ENCODE measurements around the gene DAGLB.

DAGLB gene

DNA sequence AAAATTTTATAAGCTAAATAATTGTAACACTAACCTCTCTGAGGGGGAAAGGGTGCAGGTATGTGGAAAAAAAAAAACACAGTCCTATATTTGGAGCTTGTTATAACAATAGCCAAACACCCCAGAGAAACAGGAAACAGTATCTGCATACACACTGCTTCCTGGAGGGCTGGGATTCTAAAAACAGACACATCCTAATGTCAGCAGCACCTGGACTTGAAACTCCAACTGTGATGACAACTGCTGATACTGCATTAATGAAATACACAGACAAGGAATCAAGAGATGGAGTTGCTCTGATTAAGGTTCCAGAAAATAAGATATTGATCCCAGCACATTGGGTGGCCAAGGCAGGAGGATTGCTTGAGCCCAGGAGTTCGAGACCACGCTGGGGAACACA is 9.3 kb downstream of the DAGLB start:
- no peaks in the 10 kb centered on the region for H3K27me3 ChIP-seq (replicated peaks; ENCODE audit: control insufficient read depth, insufficient read depth, low read length)
- peaks cover 2% of the 10 kb centered on the region for H3K36me3 ChIP-seq (ENCODE audit: control insufficient read depth, insufficient read depth, low read length)
- TF ChIP-seq, protein P1, sequence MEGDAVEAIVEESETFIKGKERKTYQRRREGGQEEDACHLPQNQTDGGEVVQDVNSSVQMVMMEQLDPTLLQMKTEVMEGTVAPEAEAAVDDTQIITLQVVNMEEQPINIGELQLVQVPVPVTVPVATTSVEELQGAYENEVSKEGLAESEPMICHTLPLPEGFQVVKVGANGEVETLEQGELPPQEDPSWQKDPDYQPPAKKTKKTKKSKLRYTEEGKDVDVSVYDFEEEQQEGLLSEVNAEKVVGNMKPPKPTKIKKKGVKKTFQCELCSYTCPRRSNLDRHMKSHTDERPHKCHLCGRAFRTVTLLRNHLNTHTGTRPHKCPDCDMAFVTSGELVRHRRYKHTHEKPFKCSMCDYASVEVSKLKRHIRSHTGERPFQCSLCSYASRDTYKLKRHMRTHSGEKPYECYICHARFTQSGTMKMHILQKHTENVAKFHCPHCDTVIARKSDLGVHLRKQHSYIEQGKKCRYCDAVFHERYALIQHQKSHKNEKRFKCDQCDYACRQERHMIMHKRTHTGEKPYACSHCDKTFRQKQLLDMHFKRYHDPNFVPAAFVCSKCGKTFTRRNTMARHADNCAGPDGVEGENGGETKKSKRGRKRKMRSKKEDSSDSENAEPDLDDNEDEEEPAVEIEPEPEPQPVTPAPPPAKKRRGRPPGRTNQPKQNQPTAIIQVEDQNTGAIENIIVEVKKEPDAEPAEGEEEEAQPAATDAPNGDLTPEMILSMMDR (IDR thresholded peaks at IDR 0.05; ENCODE audit: insufficient read depth, low read length, poor library complexity, severe bottlenecking): no peak
- DNase-seq (ENCODE audit: extremely low read depth, insufficient read length): no peak
- no peak overlapping the region for H3K4me3 ChIP-seq (replicated peaks; ENCODE audit: low read depth, low read length)

DNA sequence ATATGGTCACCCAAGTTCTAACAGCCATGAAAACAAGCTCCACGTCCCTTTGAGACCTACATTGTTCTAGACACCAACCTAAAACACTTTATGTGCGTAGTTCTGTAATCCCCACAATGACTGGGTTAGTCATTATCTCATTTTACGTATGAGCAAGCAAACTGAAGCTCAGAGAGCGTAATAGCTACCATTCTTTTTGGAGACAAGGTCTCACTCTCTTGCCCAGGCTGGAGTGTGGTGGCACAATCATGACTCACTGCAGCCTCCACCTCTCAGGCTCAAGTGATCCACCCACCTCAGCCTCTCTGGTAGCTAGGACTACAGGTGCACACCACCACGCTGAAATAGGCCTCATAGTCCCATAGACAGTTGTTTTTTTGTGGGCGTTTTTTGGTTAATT is 10.5 kb downstream of the DAGLB start:
- Histone ChIP-seq H3K4me3 (replicated peaks; ENCODE audit: low read depth, low read length) (no peak overlapping the region), H3K27me3 (replicated peaks; ENCODE audit: control insufficient read depth, insufficient read depth, low read length) (no peaks in the 10 kb centered on the region), H3K36me3 (ENCODE audit: control insufficient read depth, insufficient read depth, low read length) (peaks cover 2% of the 10 kb centered on the region)
- no peak for DNase-seq (ENCODE audit: extremely low read depth, insufficient read length)
- TF ChIP-seq, protein P1 (IDR thresholded peaks at IDR 0.05; ENCODE audit: insufficient read depth, low read length, poor library complexity, severe bottlenecking): no peak

DNA sequence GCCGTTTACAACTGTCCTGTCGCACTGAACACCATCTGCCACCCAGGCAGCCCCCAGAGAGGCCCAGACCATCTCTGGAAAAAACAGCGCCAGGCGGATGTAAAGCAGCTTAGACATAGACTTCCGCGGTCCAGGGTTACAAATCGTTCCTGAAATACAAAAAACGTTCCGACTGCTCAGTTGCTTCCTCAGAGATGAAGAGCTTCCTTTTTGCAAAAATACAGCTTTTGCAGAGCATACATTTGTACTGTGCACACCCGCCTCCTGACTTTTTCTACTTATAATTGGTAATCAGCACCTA is 11.4 kb downstream of the DAGLB start:
- Histone ChIP-seq H3K4me3 (replicated peaks; ENCODE audit: low read depth, low read length) (no peak overlapping the region; the same call in 1 of the 2 replicates), H3K36me3 (ENCODE audit: control insufficient read depth, insufficient read depth, low read length) (peaks cover 2% of the 10 kb centered on the region), H3K27me3 (replicated peaks; ENCODE audit: control insufficient read depth, insufficient read depth, low read length) (no peaks in the 10 kb centered on the region)
- DNase-seq (ENCODE audit: extremely low read depth, insufficient read length): peak; percentile 46
- TF ChIP-seq, protein P1 (IDR thresholded peaks at IDR 0.05; ENCODE audit: insufficient read depth, low read length, poor library complexity, severe bottlenecking): no peak

DNA sequence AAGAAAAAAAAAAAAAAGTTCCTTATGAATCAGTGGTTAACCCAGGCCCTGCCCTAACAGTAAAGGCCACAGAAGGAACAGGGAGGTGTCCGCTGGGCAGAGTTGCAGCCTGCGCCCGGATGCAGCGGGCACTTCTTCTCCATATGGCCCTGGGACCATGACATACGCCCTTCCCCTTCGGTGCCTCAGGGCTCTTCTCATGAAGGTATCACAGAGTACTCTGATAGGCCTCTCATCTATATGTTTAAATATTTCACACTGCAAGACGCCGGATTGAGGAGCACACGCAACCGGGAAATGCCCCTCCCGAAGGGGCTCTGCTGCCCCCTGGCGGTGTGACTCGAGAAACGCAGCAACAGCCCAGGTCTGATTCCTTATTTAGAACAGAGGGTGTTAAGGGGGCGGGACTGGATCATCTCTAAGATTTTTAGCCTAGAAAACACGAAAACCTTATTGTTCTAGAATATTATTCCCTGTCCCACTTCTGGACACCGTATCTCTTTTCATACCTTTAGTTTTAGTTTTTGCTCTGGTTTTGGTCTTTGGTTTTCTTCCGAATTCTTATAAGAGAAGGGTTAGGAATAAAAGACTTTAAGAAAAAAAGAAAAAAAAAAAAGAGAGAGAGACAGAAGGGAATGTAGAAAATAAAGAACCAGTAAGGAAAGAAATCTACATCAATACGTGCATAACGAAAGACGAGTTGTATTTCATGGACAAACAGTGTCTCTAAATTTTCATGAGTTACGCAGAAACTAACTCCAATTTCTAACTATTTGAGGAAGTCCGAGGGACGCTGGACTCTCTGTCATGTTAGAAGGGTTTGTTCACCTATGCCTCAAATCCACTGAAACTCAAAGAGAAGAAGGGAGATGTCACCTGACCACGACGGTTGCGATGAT is 12.0 kb downstream of the DAGLB start:
- Histone ChIP-seq H3K36me3 (ENCODE audit: control insufficient read depth, insufficient read depth, low read length) (peaks cover 2% of the 10 kb centered on the region), H3K4me3 (replicated peaks; ENCODE audit: low read depth, low read length) (no peak overlapping the region; the same call in 1 of the 2 replicates), H3K27me3 (replicated peaks; ENCODE audit: control insufficient read depth, insufficient read depth, low read length) (no peaks in the 10 kb centered on the region)
- peak; percentile 83 for DNase-seq (ENCODE audit: extremely low read depth, insufficient read length)
- TF ChIP-seq, protein P1 (IDR thresholded peaks at IDR 0.05; ENCODE audit: insufficient read depth, low read length, poor library complexity, severe bottlenecking): peak; percentile 94

DNA sequence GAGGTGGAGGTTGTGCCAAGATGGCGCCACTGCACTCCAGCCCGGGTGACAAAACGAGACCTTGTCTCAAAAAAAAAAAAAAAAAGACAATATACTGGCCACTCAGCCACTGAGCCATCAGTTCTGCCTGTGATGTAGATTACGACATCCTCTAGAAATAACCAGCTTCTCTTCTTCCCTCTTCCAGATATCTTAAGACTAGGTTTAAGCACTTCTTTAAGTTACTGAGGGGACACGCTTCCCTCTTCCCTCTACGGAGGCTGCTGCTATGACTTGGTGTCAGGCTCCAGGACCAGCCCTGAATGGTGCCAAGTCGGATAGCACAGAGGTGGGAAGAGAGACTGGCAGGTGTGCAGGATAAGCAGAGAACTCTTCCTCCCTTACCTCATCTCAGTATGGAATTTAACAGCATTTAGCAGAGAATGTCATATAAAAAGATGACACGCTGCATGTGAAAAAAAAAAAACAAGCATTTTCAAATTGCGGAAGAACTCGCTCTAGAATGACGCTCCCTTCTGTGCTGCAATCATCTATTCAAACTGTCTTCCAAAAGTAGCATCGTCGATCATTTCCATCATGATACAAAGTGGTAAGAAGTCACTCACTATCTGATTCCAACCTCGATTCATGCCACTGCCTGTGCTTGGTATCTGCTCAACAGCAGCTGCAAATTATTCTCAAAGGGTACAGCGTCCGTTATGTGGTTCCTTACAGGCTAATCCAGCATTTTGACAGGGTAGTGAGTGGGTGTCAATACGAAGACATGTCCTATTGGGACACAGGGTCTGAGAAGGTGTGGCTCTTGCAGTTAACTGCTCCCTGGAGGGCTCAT is 13.8 kb downstream of the DAGLB start:
- H3K4me3 ChIP-seq (replicated peaks; ENCODE audit: low read depth, low read length): no peak overlapping the region
- no peaks in the 10 kb centered on the region for H3K27me3 ChIP-seq (replicated peaks; ENCODE audit: control insufficient read depth, insufficient read depth, low read length)
- TF ChIP-seq, protein P1 (IDR thresholded peaks at IDR 0.05; ENCODE audit: insufficient read depth, low read length, poor library complexity, severe bottlenecking): no peak
- no peak for DNase-seq (ENCODE audit: extremely low read depth, insufficient read length)
- peaks cover 2% of the 10 kb centered on the region for H3K36me3 ChIP-seq (ENCODE audit: control insufficient read depth, insufficient read depth, low read length)
